Stimulated activated CD4-positive, alpha-beta T cell treated with anti-CD3 and anti-CD28 coated beads, Interleukin-4, amount 100 ng/mL, for 48 hours (primary cell): ENCODE measurements around the gene ZNF333.
"Not testable (repeated sequence)": the region's sequence is repeated elsewhere in the genome, so short reads cannot be mapped to it uniquely, and the experiment has no call there.

Source experiments
- DNase-seq, 2 donors: peaks; one replicate each; pipeline ENCODE4 v3.0.0-alpha.2; 2020; ENCODE audit warnings: low read depth in 2 of 2

ZNF333 gene

GRCh38 chr19:14699641-14700040 lies 9.8 kb downstream of the ZNF333 start:
- no peak for DNase-seq

- DNase-seq: no peak
Measured at GRCh38 chr19:14700711-14701375, 11.0 kb downstream of the ZNF333 start.

GRCh38 chr19:14703833-14704232 lies 14.0 kb downstream of the ZNF333 start:
- DNase-seq: no peak

- DNase-seq: no peak
Measured at GRCh38 chr19:14704450-14704849, 14.6 kb downstream of the ZNF333 start.

- DNase-seq: no peak
Measured at GRCh38 chr19:14715841-14716240, 26.0 kb downstream of the ZNF333 start.

- DNase-seq: no peak
Measured at GRCh38 chr19:14718522-14719116, 28.8 kb downstream of the ZNF333 start.

GRCh38 chr19:14719162-14719561 lies 29.3 kb downstream of the ZNF333 start:
- DNase-seq: no peak

GRCh38 chr19:14722127-14722526 lies 32.3 kb downstream of the ZNF333 start:
- no peak for DNase-seq

- DNase-seq: no peak
Measured at GRCh38 chr19:14728595-14728994, 38.7 kb downstream of the ZNF333 start.

- no peak for DNase-seq
Measured at GRCh38 chr19:14731200-14731599, 41.4 kb downstream of the ZNF333 start.

GRCh38 chr19:14732510-14732909 lies 42.7 kb downstream of the ZNF333 start:
- DNase-seq: no peak

GRCh38 chr19:14733574-14733973 lies 43.7 kb downstream of the ZNF333 start:
- DNase-seq: no peak

GRCh38 chr19:14735915-14736314 lies 46.1 kb downstream of the ZNF333 start:
- no peak for DNase-seq

GRCh38 chr19:14746886-14747285 lies 57.0 kb downstream of the ZNF333 start:
- DNase-seq: no peak

GRCh38 chr19:14748601-14749000 lies 58.8 kb downstream of the ZNF333 start:
- no peak for DNase-seq

GRCh38 chr19:14758816-14759215 lies 69.0 kb downstream of the ZNF333 start:
- no peak for DNase-seq

GRCh38 chr19:14761607-14762006 lies 71.8 kb downstream of the ZNF333 start:
- no peak for DNase-seq

GRCh38 chr19:14762111-14762510 lies 72.3 kb downstream of the ZNF333 start:
- no peak for DNase-seq

GRCh38 chr19:14763497-14764145 lies 73.8 kb downstream of the ZNF333 start:
- DNase-seq: no peak

- DNase-seq: no peak
Measured at GRCh38 chr19:14764401-14764800, 74.6 kb downstream of the ZNF333 start.

GRCh38 chr19:14765403-14765802 lies 75.6 kb downstream of the ZNF333 start:
- not testable (repeated sequence) for DNase-seq

GRCh38 chr19:14765841-14766240 lies 76.0 kb downstream of the ZNF333 start:
- not testable (repeated sequence) for DNase-seq

GRCh38 chr19:14767466-14767971 lies 77.7 kb downstream of the ZNF333 start:
- DNase-seq: no peak
